Hematopoietic multipotent progenitor cell treated with erythropoietin and hydrocortisone succinate and interleukin-3 and kit ligand, for 17 days (in vitro differentiated cells): Measurements from ENCODE around the gene KLF13.

Experiments
- DNase-seq: peaks from one replicate; pipeline ENCODE4 v3.0.0-alpha.2; 2015; ENCODE audit warnings: low spot score

Gene KLF13

DNA sequence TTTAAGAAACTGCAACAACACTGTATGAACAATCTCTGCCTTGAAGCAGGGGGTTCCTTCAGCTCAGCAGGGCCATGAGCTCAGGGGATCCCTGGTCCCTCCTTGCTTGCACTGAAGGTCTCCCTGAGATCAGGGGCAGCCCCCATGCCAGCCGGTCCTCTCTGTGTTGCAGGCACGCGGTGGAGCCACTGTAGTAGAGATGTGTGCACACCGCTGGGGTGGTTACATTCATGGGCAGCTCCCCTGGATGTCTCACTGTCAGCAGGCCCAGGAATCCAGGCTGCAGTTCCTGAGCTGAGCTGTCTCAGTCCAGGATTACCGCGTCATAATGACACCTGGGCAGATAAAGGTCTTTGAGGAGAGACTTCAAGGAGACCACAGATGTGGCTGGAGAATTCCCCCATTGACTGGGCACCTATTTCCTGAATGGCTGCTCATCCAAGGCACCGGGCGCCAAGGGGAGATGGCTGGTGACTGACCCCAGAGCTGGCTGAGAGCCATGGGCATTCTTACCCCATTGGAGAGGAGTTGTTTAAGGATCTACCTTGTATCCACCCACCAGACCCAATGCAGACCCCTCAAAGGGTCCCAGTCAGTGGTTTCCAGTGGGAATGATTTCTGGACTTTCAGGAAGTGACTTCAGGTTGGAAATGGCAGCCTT is 10.4 kb upstream of the KLF13 start:
- no peak for DNase-seq

DNA sequence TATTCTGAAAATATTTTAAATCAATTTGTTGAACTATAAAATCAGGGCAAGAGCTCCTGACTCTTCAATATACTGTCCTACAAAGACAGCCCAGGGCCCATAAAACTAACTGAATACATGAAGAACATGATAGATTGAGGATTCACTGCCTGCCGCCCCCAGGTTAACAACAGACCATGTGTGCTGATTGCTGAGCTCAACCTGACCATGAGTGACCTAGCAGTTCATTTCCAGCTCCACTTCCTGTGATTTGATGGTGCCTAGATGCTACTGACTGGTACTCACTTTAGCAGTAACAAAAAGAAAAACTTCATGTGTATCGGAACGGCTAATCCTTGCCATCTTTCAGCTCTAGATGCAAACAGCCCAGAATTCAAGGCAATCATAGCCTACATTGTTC is 9.6 kb upstream of the KLF13 start:
- DNase-seq: no peak

DNA sequence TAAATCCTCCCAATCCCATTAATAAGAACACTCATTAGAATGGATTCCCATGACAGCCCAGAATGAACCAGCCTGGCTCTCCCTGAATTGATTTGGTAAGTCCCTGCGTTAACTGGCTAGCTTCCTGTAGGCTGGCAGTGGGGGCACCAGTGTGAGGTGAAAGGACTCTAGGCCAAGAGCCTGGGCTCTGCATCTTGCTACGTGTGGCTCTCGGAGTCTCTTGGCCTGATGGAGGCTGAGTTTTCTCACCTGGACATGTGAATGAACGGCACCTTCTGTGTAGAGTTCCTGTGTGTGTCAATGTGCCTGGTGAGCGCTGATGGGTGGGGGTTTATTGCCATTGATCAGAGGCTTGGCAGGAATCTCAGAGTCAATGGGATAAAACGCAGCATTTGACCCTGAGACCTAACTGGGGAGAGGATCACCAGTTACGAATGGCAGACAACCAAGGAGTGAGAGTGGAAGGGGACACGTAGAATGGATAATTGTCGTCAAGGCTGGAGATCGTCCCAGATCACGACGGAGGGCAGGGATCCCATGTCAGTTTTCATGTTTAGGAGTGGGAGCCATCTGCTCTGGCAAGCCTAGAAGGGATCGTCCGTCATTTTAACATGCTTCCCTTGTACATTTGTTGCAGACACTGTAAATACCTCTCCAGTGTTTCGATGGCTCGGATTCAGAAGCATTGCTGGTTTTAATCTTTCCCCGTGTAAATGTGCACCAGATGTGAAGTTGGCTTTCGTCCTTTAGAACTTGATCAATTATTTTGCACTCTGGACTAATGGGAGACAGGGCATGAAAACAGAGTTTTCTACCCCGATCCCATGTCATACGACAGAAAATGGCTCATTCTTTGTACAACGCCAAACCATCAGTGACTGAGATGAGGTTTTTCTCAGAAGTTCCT is 9.0 kb upstream of the KLF13 start:
- DNase-seq: no peak

DNA sequence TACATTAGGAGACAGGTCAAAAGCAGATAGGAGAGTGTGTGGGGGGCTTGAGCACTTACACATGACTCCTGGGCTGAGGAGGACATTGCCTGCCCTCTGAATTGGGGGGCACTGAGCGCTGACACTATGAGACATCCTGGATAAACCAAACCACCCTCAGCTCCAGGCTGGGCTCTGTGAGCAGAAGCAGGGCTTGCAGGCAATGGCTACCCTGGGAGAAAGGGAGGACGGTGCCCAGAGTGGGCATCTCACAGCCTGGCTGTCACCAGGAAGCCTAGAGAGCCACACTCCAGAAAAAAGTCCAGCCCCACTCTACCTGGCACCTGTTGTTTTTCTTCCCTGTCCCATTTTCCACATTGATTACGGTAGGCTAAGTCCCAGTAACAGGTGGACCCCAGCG is 8.2 kb upstream of the KLF13 start:
- DNase-seq: no peak

DNA sequence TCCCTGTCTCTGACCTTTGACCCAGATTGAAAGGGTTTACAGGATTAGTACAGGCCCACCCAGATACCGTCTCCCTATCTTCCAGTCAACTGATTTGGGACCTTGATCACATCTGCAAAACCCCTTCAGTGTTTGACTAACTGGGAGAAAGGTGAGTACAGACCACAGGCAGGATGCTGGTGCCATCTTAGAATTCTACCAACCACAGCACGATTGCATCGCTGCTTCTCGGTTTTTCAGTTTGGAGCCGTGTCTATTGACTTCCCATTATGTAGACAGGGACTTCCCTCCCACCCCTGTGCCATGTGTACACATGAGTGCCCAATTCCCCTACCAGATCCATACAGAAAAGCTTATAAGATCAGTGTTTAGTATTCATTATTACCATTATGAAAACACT is 6.6 kb upstream of the KLF13 start:
- no peak for DNase-seq

DNA sequence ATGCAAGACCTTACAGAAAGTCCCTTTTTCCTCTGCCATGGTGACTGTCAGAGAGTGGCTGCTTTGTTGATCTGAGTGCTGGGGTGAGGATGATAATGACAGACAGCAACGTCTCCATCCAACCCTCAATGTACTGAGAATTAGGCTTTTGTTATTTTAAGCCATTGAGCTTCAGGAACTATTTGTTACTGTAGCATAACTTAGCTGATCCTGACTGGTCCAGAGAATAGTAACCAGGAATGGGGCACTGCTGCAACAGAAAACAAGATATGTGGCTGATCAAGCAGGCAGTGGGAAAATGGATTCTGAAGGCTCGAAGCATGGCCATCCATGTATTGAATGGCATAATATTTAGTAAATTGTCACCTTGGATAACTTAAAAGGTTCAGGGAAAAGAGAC is 5.2 kb upstream of the KLF13 start:
- no peak for DNase-seq

DNA sequence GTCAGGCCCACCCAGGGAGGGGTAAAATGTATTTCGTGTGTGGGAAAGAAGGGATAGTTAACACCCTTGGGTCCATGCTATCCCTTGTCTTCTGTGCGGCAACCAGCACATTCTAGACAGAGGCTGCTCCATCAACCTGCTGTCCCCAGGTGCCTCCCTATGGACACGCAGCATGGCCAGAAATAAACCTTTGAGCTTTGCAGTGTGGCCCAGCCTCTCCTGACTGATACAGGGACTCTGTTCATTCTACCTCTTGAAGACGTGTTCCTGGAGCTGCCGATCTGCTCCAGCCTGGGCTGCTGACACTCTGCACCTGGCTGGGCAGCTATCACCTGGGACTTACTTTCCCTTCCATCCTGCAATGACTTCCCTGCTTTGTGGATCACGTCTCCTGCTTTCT is 4.1 kb upstream of the KLF13 start:
- no peak for DNase-seq

DNA sequence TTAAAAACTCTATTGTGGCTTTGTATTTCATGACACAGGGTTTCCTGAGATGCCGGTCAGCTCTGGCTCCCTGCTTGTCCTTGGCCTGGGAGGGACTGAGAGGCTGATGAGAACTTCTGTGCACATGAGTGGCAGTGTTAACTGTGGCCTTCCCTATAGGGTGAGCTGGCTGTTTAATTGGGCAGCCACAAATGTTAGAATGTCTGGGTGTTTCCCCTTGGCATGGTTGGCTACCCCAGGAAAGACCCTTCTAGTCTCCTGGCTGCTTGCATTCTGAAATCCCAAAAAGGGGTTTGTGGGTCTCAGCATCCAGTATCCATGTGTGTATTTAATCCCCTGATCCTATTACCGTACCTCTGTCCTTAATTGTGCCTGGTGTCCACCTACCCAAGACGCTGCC is 3.0 kb upstream of the KLF13 start:
- DNase-seq: no peak

DNA sequence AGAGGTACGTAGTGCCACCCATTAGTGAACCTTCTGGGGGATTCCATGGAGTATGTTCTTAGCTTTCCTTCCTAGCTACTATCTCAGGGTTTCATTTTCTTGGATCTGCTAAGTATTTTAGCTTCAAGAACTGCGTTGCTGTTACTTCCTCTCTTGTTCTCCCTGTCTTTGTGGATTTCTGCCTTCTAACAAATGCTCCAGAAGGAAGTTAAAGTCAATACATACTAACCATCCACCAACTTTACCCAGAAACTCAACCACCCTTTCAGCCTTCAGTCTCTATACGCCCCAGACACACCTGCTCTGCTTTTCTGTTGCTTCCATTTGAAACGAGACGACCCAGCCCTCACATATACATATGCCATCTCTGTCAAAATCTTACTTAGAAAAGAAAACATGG is 2.4 kb upstream of the KLF13 start:
- no peak for DNase-seq

DNA sequence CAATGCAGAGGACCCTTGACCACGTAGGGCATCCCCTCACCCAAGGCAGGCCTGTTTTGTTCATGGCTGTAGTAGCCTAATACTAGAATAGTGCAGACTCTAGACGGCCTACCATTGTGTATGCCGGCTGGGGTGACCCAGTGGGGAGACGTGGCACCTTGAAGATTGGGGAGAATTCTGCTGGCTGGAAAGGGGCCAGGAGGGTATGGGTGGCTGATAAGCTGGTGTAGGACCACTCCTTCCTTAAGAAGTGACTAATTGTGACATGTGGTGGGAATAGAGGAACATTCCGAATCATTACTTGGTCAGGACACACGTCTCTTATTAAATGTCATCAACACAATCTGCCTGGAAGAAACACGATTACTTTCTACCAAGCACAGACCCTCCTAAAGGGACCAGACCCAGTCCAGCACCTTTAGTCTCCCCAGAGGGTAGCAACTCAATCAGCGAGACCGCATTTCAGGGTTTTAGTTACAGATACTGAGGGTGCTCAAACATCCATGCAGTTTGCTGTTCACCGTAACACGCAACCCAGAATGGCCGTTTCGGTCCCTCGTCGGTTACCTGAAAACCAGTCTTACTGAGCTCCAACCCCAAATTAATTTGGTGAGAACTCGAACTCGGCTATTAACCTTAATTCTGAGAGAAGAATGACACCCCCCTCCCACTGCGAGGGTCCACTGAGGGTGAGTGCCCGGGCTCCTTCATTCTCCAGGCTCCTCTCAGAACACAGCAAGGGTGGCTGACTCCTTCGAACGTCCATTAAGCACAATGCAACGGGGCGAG is 1.6 kb upstream of the KLF13 start:
- peak; percentile 83 for DNase-seq

DNA sequence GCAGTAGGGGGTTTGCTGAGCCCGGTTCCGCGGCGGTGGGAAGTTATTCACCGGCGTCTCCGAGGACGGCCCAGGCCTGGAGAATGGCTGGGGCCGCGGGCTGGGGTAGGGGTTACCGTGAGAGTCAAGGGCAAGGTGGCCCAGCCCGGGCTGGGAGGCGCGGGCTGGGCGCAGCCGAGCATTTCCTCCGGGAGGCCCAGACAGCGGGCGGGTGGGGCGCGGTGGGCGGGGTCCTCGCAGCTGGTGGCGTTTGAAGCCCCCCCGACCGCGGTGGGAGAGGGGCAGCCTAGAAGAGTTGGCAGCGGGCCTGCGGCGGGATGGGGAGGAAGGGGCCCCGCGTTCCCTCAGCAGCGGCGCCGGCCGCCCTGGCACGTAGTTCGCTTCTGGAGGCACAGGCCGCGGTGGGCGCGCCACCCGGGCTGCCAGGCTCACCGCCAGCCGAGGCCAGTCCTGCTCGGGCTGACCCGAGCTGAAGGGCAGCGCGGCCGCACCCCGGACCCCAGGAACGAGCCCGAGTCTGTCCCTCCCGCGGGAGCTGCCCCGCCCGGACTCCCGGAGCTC is 960 bp upstream of the KLF13 start:
- DNase-seq: peak; percentile 78

DNA sequence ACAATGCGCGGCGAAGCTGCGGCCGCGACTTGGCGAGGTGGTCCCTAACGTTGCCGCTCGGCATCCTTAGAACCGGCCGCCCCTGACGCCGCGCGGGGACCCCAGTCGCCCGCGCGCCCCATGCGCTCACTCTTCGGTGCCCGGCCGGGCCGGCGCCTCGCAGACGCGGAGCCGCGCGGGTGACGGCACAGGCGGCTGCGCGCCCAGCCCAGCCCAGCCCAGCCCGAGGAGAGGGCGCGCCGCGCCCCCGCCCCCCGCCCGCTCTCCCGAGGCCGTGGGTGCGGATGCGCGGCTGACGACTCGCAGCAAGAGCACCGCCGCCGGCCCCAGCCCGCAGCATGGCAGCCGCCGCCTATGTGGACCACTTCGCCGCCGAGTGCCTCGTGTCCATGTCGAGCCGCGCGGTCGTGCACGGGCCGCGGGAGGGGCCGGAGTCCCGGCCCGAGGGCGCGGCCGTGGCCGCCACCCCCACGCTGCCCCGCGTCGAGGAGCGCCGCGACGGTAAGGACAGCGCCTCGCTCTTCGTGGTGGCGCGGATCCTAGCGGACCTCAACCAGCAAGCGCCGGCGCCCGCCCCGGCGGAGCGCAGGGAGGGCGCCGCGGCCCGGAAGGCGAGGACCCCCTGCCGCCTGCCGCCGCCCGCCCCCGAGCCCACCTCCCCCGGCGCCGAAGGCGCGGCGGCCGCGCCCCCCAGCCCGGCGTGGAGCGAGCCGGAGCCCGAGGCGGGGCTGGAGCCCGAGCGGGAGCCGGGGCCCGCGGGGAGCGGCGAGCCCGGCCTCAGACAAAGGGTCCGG is 437 bp downstream of the KLF13 start:
- DNase-seq: no peak

DNA sequence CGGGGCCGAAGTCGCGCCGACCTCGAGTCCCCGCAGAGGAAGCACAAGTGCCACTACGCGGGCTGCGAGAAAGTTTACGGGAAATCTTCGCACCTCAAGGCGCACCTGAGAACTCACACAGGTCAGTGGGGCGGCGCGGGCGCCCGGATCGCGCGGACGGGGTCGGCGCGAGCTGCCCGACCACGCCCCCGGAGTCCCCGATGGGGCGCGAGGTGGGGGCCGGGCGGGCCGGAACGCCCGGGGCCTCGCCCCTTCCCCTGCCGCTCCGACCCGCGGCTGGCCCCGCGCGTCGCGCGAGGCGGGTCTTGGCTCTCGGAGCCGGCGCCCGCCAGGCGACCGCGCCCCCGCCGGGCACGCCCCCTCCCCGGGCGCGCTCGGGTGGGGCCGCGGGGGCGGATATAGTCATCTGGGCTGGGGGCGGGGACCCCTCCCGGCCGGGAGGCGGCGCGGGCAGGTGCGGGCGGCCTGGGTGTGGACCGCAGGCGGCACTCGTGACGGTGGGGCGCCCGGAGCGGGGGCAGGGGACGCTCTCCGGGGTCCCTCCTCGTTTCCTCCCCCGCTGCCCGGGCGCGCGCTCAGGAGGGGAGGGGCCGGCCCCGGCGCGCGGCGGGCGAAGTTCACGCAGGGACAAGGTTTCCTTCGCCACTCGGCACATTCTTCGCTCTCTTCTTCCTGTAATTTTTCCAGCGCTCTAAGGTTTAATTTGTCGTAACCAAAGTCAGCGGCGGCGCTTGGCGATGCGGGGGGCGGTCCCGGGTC is 1.2 kb downstream of the KLF13 start:
- peak; percentile 81 for DNase-seq

DNA sequence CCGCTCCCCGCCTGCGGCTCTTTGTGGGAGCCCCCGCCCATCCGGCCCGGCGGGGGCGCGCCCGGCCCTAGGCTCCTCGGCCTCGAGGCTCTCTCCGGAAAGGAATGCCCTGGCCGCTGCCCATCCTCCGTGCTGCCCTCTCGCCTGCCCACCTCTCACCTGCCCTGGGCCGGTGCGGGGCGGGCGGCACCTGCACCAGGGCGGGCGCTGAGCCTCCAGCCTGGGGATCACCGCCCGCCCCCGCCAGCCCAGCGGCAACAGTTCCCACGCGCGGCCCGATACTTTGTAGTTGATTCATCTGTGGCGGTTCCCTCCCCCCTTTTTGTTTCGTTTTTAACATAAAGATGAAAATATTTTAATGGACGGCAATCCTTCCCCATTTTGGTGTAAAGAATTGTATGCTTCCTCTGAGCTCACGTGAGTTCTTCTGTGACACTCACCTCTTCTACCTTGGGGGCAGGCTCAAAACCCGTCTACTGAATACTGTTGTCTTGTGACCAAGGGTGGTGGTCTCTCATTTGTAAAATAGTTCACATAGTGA is 1.9 kb downstream of the KLF13 start:
- no peak for DNase-seq

DNA sequence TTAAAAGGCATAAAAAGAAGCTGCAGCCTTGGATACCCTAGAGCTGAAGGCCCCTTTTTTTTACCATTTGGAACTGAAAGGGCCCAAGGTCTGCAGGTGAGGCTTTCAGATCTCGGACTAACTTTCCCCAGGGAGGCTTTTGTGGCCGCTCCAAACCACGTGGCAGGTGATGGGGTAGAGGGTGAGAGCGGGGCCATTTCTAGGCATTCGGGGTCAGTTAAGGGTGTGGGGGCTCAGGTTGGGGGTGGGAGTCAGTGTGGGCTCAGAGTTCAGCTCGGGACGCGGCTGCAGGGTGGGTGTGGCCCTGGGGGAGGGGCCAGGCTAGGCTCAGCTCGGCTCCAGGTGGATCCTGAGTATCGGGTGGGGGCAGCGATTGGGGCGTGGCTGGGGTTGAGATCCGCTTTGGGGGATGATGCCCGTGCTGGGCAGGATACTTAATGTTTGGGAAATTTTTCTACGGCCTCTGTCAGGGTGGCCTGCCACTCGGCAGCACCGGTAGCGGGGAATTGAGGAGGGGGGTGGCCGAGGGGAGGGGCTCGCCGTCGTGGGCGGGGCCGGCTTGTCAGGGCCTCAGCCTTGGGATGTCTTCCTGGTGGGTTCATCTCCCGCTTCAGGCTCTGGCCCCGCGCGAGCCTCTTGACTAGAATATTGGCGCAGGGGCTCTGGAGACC is 2.5 kb downstream of the KLF13 start:
- peak; percentile 66 for DNase-seq

DNA sequence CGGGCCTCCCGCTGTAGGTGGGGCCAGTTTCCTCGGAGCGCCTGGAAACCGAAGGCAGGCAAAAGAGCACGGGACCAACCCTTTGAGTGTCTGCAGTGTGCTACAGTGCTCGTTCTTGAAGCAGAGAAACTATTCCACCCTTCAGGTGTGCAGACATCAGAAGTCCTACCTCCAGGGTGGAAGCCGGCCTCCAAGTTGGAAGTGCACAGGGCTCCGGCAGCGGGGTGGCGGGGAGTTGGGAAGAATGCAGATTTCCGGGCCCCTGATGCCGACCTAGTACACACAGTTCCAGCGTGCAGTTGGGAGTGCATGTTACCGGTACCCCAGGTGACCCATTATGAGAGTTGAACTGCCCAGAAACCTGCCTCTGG is 3.0 kb downstream of the KLF13 start:
- DNase-seq: no peak

DNA sequence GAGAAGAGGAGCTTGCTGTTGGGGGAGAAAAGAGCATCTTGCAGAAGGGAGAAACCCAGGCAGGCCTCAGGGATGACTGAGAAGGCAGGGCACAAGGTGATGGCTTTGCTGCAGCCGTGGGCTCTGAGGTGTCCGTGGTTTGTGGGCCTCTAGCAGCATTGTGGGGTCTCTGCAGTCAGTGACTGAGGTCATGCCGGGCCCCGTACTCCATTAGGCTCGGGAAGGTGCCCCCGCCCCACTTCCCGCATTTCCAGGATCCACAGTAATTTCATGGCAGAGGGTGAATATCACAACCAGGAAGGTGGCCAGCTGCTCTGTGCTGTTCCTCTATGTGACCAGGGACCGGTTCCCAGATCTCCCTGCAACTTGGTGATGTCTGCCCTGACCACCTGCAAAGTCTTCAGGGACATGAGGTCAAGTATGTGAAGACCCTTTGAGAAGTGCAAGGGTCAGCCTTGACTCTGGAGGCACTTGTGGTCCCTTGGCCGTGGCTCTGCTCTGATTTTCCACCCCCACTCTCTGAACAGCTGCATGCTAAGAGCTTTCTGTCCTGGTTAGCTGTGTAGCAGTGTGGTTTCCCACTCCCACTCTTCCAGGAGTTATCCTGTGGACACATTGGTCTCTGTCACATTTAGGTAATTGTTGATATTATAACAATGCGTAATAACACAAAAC is 3.6 kb downstream of the KLF13 start:
- no peak for DNase-seq

DNA sequence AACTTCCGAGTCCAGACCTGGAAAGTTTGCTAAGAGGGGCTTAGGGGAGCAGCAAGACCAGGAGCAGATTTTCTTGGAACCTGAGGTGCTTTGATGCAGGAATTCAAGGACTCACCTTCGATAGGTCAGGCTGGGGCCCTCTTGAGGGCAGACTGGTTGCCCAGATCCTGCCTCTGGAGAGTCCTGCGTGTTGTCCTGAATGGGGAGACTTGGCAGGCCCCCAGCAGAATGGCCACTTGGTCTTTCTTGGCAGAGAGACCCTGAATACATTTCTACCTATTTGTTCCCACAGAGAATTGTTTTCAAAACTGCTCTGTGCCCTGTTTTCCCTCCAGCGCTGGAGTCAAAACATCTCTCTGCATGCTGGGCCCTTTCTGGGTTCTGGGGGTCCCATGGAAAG is 4.2 kb downstream of the KLF13 start:
- no peak for DNase-seq

DNA sequence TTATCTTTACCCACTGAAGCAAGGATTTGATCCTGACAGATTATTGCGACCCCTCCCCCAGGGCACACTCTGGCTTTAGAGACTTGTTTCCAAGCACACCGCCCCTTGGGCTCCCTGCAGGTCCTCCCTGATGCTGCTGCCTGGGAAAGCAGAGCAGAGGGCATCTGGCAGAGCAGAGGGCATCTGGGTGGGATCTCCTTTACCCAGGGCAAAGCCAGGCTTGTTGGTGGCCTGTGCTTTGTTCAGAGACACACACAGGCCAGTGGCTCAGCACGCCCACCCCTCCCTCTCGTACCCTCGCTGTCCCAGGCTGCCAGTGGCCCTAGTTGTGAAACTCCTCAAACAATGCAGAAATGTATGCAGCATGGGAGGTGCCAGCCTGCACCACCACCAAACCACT is 4.8 kb downstream of the KLF13 start:
- no peak for DNase-seq
